GM12875 (cell line): Measurements from ENCODE around the gene CEP164.

Source experiments
- H3K4me3 ChIP-seq: one replicate; pipeline ENCODE4 v1.5.1; 2011; ENCODE audit warnings: low read depth, low read length, control low read depth
- TF ChIP-seq, protein P1 (sequence below): IDR thresholded peaks from 2 replicates; pipeline ENCODE4 v1.5.1; 2011; ENCODE audit warnings: low read depth, mild to moderate bottlenecking, control low read depth, inconsistent platforms, low read length, moderate library complexity, borderline replicate concordance; ENCODE audit not compliant: insufficient read depth

Gene CEP164

DNA sequence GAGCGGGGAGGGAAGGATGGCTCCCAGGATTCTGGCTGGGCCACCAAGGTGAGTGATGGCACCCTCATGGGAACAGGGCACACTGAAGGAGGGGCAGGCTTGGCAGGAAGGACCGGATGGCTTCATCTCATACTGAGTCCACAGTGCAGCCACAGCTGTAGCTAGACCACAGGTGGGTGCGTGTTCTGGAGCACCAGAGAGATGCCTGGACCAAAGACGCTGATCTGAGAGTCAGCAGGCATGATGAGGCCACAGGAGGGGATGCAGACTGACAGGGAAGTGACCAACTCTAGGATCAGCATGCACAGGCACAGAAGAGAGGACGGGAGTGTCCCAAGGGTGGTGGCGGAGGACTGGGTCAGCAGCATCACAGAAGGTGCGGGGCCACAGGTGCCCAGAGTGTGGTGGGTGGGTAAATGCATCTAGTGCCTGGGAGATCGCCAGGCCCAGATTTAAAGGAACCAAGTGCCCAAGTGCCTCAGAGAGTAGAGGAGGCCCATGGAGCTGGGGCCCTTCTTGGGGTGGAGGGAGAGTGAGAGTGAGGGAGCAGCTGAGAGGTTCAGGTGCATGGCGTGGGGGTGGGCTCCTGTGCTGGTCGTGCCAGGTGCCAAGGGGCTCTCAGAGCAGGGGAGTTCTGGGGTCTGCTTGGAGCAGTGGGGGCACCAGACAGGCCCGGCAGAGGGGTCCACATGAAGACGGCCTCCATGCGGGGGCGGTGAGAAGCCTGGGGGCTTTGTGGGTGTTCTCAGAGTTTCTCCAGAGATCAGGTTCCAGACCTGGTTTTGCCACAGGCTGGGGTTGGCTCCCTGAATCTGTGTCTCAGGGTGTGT, 113.7 kb downstream of the CEP164 start:
- H3K4me3 ChIP-seq, result no peak overlapping the region
- TF ChIP-seq, protein P1, sequence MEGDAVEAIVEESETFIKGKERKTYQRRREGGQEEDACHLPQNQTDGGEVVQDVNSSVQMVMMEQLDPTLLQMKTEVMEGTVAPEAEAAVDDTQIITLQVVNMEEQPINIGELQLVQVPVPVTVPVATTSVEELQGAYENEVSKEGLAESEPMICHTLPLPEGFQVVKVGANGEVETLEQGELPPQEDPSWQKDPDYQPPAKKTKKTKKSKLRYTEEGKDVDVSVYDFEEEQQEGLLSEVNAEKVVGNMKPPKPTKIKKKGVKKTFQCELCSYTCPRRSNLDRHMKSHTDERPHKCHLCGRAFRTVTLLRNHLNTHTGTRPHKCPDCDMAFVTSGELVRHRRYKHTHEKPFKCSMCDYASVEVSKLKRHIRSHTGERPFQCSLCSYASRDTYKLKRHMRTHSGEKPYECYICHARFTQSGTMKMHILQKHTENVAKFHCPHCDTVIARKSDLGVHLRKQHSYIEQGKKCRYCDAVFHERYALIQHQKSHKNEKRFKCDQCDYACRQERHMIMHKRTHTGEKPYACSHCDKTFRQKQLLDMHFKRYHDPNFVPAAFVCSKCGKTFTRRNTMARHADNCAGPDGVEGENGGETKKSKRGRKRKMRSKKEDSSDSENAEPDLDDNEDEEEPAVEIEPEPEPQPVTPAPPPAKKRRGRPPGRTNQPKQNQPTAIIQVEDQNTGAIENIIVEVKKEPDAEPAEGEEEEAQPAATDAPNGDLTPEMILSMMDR, result no peak

DNA sequence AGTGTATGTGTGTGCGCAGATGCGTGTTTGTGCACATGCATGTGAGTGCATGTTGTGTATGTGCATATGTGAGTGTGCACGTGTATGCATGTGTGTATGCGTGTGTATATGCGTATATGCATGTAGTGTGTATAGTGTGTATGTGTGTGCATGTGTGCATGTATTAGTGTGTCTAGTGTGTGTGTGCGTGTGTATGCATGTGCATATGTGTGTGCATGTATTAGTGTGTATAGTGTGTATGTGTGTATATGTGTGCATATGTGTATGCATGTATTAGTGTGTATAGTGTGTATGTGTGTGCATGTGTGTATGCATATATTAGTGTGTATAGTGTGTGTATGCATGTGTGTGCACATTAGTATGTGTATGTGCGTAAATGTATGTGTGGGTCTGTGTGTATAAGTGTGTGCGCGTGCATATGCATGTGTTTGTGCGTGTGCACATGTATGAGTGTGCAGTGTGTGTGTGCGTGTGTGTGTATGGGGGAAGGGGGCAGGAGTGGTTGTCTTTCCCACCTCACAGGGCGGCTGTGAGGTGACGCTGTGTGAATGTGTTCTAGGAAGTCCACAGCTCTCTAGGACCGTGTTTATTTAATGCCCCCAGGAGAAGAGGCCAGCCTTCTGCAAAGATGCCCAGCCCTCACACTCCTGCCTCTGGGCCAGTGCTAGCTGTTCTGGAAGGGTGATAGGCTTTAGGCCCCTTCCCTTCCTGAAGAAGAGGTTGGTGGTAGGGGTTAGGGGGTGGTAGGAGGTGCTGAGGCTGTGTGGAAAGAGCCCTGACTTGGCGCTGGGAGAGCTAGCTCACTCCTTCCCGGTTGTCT, 114.6 kb downstream of the CEP164 start:
- TF ChIP-seq, protein P1, result no peak
- H3K4me3 ChIP-seq, result no peak overlapping the region

DNA sequence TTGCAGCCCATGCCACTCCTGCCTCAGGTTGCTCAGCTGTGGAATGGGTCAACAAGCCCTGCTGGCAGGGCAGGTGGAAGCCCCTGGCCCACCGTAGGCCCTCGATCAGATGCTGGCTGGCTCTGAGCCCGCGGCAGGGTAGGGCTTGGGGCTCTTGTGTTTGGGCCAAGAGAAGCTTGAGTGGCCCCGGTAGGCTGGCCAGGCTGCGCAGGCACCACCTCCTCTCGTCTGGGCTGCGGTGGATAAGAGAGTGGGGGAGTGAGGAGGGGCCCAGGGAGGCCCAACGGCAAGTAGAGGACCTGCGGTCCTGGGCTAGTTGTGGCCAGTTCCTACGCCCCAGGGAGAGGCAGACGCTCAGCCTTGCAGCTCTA, 115.2 kb downstream of the CEP164 start:
- TF ChIP-seq, protein P1, result no peak
- H3K4me3 ChIP-seq, result no peak overlapping the region

DNA sequence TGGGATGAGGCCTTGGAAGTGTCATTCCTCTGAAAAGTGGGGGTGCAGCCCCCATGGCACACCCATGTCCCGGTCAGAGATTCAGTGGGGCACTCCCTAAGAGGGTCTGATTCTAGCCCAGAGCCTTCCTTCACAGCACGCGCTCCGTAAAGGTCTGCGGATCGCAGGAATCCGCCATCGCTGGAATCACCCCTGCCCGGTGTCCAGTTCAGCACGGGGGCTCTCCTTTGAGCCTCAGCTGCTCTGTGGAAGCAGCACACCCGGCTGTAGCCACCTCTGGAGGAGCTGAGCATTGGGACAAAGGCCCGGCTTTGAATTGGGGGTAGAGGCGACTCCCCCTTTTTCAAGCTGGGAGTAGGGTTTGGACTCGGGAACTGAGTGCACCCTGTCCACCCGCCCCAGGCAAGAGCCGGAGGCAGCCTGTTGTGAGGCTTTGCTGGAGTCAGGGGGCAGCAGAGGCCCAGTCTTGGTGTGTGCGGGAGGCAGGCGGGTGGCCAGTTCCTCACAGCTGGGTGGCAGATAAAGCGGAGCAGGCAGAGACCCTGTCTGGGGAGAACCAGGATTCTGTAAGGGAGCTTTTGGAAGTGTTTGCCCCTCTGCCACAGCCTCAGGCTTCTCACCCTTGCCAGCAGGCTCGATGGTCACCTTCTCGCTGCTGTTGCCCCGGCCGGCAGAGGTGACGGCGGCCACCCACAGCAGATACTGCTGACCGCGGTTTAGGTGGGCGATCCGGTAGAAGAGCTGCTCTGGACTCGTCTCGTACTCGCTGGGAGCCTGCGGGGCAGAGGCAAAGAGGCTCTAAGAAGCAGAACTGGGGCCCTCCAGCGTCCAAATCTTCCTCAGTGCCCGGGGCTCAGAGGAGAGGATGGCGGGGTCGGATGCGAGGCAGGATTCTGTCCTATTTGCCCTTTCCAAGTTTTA, 115.9 kb downstream of the CEP164 start:
- TF ChIP-seq, protein P1, result peak; percentile 46; the same call in 1 of the 2 replicates

DNA sequence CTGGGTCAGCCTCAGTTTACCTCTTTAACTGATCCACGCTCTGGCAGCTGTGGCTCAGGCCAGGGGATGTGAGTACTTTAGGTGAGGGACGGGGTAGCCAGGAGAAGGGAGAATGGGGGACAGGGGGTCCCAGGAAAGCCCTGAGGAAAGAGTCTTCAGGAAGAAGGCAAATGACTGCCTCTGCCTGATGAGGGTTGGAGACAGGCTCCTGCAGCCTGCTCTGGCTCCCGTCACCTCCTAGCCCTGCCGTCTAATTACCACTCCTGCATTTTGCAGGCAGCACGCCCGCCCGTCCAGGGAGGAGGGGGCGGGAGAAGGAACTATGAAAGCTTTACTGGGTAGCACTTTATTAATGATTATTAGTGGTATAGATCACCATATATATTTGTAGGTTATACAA, 116.6 kb downstream of the CEP164 start:
- H3K4me3 ChIP-seq, result no peak overlapping the region
- TF ChIP-seq, protein P1, result no peak

More for the DNA sequence above, 115.9 kb downstream of the CEP164 start:
- no peak overlapping the region for H3K4me3 ChIP-seq

DNA sequence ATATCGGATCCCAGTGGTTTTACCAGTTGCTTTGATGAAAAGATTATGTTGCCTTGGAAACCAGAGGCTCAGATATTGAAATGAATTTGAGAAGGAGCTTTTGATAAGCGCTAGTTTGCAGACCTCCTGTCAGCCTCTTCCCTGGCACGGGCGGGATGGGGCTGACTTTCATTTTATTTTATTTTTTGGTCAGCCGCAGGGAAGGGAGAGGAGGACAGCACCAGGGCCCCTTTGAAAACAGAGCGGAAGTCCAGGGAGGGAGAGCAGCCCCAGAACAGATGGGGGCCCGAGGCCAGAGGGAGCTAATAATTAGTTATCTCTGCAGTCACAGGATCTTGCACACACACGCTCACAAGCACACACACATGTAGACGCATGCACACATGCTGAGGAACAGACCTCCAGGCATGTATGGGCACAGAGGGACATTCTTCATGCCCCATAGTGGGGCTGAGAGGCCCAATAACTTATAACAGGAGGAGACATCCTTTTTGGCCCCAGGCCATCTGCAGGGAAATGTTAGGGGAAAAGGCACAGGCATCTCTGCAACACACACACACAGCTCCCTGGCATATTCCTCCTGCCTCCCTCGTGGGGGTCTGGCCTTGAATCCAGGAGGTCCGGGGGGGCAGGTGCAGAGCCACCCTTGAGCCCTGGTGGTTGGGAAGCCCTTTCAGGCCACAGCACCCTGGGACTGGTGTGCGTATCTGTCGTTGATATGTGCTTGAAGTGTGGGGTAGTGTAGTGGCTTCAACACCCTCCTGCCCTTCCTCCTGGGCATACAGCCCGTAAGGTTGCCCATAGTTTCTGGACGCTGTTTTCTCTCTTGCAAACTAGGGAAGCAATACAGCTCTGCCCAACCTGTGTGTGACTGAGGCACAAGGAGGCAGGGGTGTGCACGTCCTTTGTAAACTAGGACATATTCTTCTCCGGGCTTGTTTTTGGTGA, 117.3 kb downstream of the CEP164 start:
- no peak overlapping the region for H3K4me3 ChIP-seq
- TF ChIP-seq, protein P1, result no peak
